ENCODE measurements around the gene TMIE.

Gene TMIE

GRCh38 chr3:46701181-46701939 is at the start of gene TMIE:
Gene TMIE, plus strand, starts transcription at chr3:46701392. Its CDS starts 96 bp downstream, at chr3:46701488.
- no peak for TF ChIP-seq POLR2A (IDR thresholded peaks at IDR 0.05; ENCODE audit: low read depth, low read length)
- DNase-seq (ENCODE audit: insufficient read length, low spot score) (no peak), FAIRE-seq (no peak)

GRCh38 chr3:46655271-46655670 is 45.9 kb upstream of the TMIE start:
- DNase-seq (ENCODE audit: insufficient read length, low spot score) (no peak), FAIRE-seq (no peak)
- no peak for TF ChIP-seq POLR2A (IDR thresholded peaks at IDR 0.05; ENCODE audit: low read depth, low read length)

GRCh38 chr3:46656778-46657556 is 44.2 kb upstream of the TMIE start:
- FAIRE-seq = no peak
- no peak for DNase-seq (ENCODE audit: insufficient read length, low spot score)
- TF ChIP-seq POLR2A (IDR thresholded peaks at IDR 0.05; ENCODE audit: low read depth, low read length) = no peak

GRCh38 chr3:46659285-46659684 is 41.9 kb upstream of the TMIE start:
- FAIRE-seq = no peak
- no peak for DNase-seq (ENCODE audit: insufficient read length, low spot score)
- TF ChIP-seq POLR2A (IDR thresholded peaks at IDR 0.05; ENCODE audit: low read depth, low read length) = no peak

- FAIRE-seq (no peak), DNase-seq (ENCODE audit: insufficient read length, low spot score) (no peak)
- TF ChIP-seq POLR2A (IDR thresholded peaks at IDR 0.05; ENCODE audit: low read depth, low read length) = no peak
These were observed 41.2 kb upstream of the TMIE start for GRCh38 chr3:46660003-46660402.

- FAIRE-seq = no peak
- no peak for TF ChIP-seq POLR2A (IDR thresholded peaks at IDR 0.05; ENCODE audit: low read depth, low read length)
- DNase-seq (ENCODE audit: insufficient read length, low spot score) = no peak
These were observed 40.4 kb upstream of the TMIE start for GRCh38 chr3:46660543-46661523.

- no peak for TF ChIP-seq POLR2A (IDR thresholded peaks at IDR 0.05; ENCODE audit: low read depth, low read length)
- DNase-seq (ENCODE audit: insufficient read length, low spot score) (no peak), FAIRE-seq (no peak)
These were observed 39.1 kb upstream of the TMIE start for GRCh38 chr3:46661776-46662766.

- FAIRE-seq = no peak
- no peak for TF ChIP-seq POLR2A (IDR thresholded peaks at IDR 0.05; ENCODE audit: low read depth, low read length)
- peak; percentile 1 for DNase-seq (ENCODE audit: insufficient read length, low spot score)
These were observed 38.2 kb upstream of the TMIE start for GRCh38 chr3:46662771-46663551.

GRCh38 chr3:46663591-46664135 is 37.5 kb upstream of the TMIE start:
- no peak for FAIRE-seq
- peak; percentile 6 for DNase-seq (ENCODE audit: insufficient read length, low spot score)

GRCh38 chr3:46664188-46664970 is 36.8 kb upstream of the TMIE start:
- DNase-seq (ENCODE audit: insufficient read length, low spot score) (peak; percentile 0), FAIRE-seq (no peak)
- no peak for TF ChIP-seq POLR2A (IDR thresholded peaks at IDR 0.05; ENCODE audit: low read depth, low read length)

More at GRCh38 chr3:46663591-46664135, 37.5 kb upstream of the TMIE start:
- TF ChIP-seq POLR2A (IDR thresholded peaks at IDR 0.05; ENCODE audit: low read depth, low read length) = no peak

Data from H54 (cell line).